ENCODE results near the gene NEMP2. TPM values are rescaled to one million over a fixed set of nuclear protein-coding genes. Genes with fewer than 3 reads are reported as not detected.

NEMP2 gene, protein sequence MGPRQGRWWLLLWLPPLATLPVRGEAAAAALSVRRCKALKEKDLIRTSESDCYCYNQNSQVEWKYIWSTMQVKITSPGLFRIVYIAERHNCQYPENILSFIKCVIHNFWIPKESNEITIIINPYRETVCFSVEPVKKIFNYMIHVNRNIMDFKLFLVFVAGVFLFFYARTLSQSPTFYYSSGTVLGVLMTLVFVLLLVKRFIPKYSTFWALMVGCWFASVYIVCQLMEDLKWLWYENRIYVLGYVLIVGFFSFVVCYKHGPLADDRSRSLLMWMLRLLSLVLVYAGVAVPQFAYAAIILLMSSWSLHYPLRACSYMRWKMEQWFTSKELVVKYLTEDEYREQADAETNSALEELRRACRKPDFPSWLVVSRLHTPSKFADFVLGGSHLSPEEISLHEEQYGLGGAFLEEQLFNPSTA
- total RNA-seq (2014; rRNA removed; shearing (Covaris generic); ENCODE audit: low replicate concordance) = 7.0 and 9.2 TPM in 2 replicates

DNA sequence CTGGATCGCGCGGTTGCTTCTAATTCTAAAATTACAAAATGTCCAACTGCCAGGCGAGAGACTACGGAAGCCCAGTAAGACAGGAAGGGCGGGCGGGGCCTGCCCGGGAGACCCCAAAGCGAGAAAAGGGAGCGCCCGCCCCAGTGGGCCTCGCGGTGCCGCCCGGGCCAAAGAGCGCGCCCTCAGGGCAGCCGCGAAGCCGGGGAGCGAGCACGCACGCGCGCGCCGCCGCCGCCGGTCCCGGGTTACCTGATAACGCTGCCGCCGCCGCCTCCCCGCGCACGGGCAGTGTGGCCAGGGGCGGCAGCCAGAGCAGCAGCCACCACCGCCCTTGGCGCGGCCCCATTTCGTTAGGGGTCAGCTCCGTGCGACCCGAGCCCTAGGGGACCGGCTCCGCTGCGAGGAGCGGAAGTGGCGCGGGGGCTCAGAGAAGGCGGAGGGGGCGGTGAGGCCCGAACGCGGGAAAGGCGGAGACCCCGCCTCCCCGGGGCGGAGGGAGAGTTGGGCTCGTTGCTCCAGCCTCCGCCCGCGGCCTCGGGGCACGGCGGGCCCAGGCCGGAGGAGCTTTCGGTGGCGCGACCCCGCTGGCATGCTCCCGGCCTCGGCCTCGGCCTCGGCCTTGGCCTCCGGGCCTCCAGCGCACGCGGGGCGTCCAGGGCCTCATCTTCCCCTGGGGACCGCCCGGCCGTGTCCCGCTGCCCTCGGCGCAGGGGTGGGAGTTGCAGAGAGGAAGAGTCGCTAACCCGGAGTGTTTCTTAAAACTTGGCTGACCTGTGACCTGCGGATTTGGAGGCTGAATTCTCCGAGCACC lies at the start of gene NEMP2:
Gene NEMP2, minus strand, starts transcription at position 413 of the 811 bp plus-strand sequence. Its CDS starts 67 bp downstream, at position 346.
- Histone ChIP-seq H3K27me3 (no peaks in the 10 kb centered on the region), H3K9me3 (peaks cover 17% of the 10 kb centered on the region), H3K4me3 (peak within 1 kb of the TSS; percentile 80), H3K36me3 (peaks cover 6% of the 10 kb centered on the region)
- DNase-seq = peak; percentile 89

DNA sequence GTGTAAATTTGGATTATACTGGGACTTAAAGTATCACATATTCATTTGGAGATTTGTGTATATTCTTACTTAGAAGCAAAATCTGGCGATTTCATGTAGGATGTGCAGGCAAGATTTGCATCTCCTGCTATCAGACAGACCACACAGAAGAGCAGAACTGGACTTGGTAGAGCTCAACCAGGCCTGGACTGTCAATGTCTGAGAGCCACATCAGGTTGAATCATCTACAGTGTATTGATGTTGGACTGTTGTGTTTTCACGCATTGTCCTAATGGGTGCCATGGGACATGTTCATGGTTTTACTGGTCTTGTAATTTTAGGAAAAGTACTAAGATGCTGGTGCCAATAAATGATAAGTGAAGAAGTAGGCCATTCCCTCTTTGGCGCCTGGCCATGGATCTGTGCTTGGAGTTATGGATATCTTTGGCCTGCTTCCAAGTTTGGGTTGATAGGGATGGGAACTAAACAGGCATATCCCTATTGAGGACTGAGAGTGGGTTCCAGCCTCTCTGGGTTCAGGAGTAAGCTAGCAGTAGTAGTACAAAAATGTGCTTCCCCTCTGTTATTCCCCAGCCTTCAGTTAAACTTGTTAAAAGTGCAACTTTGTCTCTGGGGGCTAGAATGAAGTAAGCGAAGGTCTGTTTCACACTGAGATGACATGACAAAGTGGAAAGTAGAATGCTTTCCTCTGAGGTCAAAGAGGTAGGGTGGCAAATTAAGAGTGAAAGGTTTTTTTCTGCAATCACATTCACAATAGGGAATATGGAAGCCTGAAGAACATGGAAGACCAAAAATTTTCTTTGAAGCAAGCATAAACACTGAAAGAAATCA lies 49.2 kb upstream of the NEMP2 start:
- Histone ChIP-seq H3K4me3 (no peak overlapping the region), H3K27me3 (no peaks in the 10 kb centered on the region), H3K36me3 (no peaks in the 10 kb centered on the region), H3K9me3 (no peaks in the 10 kb centered on the region)
- DNase-seq = no peak

DNA sequence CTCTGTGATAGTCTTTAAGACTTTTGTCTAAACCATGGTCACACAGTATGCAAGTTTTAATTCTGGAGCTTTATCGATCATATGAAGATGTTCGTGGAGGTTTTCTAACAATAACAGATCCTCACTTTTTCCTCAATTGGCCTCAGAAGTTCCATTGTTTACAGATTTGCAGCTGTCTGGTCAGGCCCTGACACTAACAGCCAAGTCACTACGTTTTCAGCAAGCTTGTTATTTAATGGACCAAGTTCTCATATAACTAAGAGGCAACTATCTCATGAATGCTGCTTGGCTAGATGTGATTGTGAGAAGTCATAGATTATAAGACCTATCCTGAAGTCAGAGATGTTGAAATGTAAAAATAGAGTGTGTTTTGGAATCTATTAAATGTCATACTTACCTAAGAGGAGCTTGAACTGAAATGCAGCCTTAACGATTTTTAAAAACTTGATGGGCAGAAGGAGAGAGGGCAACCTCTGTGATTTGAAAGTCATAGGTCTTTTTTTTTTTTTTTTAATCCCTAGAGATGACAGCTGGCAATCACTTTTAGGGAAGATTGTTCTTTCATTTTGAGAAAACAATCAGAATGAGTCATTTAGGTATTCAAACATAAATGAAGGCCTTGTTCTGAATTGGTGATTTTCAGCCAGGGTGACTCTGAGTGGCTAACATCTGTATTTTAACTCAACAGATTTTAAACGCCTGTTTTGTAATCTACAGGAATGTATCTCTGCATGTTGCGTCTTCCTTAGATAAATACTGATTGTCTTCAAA lies 48.4 kb upstream of the NEMP2 start:
- no peaks in the 10 kb centered on the region for H3K27me3 ChIP-seq
- DNase-seq = no peak
- no peak overlapping the region for H3K4me3 ChIP-seq
- H3K36me3 ChIP-seq = no peaks in the 10 kb centered on the region
- no peaks in the 10 kb centered on the region for H3K9me3 ChIP-seq

DNA sequence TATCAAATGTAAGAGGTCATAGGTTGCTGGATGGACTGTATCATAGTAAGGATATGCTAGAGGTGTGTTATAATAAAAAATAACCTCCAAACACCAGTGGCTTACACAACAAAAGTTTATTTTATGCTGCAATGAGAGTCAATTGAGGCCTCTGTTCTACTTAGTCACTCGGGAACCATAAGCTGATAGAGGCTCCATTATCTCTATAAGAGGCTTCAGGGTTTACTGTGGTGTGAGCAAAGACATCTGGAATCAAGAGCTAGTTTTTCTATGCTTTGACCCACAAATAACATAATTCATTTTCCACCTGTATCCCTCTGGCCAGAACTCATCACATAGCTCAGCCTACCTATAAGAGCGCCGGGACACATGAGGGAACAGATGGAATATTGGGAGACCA lies 47.5 kb upstream of the NEMP2 start:
- no peak overlapping the region for H3K4me3 ChIP-seq

DNA sequence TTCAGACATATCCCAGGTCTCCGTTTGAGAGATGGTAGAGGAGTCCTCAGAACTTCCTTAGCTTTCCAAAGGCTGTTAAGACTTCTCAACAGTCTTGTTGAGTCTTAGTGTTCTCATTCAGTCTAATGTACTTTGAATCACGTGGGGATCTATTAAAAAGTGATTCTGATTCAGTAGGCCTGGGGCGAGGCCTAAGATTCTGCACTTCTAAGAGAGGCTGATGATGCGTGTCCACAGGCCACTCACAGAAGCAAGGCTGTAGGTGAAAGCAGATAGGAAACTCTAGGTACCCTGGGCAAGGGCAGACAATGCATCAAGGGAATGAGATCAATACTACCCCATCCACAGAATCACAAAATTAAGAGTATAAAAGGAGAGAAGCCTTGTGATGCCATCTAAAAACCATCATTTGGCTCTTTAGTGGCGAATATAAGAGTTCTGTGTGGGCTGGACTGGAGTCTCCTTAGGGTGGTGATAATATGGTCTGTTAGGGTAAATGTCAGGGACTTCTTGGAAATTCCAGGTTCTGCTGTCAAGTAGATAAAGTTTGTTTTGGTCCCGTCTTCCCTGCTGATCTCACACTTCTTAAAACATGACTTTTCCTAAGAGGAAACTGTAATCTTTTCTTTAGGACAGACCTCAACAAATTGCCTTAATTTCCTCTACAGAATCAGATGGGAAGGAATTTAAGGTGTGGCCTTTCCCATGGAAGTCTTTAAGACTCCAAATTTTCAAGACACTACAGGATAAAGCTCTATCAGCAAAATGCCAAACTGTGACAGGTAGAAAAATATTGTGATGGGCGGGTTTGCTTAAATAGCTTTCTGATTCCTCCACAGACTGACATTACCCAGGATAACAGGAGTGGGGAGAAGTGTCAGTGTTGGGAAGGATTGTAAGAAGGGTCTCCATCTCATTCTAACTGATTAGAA lies 45.7 kb upstream of the NEMP2 start:
- Histone ChIP-seq H3K36me3 (no peaks in the 10 kb centered on the region), H3K27me3 (no peaks in the 10 kb centered on the region), H3K4me3 (no peak overlapping the region), H3K9me3 (no peaks in the 10 kb centered on the region)
- DNase-seq = no peak

More for the DNA sequence above, 47.5 kb upstream of the NEMP2 start:
- H3K9me3 ChIP-seq = no peaks in the 10 kb centered on the region
- H3K27me3 ChIP-seq = no peaks in the 10 kb centered on the region
- no peak for DNase-seq
- no peaks in the 10 kb centered on the region for H3K36me3 ChIP-seq

DNA sequence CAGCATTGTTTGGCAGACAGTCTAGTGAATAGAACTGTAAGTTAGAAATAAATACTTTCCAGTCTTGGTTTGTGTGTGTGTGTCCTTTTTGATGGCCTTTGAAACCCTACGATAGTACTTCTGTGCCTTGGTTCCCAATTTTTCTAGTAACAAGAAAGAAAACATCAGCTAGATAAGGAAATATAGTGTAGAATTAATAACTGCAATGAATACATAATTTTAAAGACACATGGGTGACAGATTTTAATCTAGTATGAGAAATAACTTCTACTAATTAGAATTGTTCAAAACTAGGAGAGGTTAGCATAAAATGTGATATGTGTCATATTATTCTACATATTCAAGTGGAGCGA lies 44.5 kb upstream of the NEMP2 start:
- H3K4me3 ChIP-seq = no peak overlapping the region
- H3K27me3 ChIP-seq = no peaks in the 10 kb centered on the region
- H3K9me3 ChIP-seq = no peaks in the 10 kb centered on the region
- H3K36me3 ChIP-seq = no peaks in the 10 kb centered on the region
- no peak for DNase-seq

DNA sequence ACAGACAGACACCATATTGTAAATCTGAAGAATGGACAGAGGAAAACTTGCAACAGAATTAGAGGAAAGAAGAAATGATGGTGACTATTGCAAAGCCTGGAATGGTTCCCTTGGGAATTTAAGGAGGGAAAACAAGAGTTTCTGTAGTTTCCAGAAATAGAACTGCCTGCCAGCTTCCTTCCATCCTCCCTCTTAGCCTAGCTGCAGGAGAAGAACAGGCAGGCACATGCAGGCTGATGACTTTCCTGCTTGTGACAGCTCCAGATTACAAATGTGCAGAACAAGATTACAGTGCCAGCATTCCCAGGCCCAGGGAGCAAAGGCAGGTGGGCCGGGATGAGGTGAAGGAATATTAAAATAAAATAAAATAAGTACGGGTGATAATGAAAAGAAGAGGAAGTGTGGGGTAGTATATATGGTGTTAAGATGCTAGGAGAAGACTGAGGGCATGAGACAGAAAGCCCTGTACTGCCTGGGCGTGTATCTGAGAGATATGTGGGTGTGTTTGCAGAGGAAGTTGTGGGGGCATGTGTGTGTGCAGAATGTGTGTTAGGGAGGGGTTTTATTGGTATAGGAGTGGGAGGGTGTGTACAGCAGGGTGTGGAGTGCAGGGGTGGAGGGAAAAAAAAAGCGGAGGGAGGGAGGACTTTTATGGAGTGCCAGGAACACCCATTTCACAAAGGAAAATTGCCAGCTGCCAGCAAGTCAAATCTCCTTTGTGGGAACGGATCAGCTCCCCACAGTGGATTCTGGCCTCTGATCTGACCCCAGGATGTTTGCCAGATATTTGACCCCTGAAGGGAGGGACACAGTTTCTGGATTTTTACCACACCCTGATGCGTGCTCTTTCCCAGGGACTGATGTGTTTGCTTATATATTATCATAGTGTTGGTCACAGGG lies 43.9 kb upstream of the NEMP2 start:
- no peak overlapping the region for H3K4me3 ChIP-seq
- peak; percentile 77 for DNase-seq

DNA sequence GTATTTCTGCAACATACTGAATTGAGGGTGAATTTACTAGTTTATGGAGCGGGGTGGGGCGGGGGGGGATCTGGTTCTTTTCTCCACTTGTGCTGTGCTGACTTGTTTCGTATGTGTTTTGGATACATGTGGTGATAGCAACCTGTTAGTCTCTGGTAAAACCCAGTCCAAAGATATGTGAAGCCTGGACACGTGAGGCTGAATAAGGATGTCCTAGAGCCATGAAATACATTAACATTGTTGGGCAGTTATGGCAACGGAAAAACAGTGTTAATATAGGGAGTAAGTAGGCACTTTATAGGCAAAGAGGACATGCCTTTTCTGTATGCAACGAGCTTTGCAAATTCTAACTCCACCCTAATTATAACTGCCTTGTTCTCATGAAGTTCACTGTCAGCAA lies 42.1 kb upstream of the NEMP2 start:
- Histone ChIP-seq H3K9me3 (no peaks in the 10 kb centered on the region), H3K4me3 (no peak overlapping the region), H3K36me3 (no peaks in the 10 kb centered on the region), H3K27me3 (no peaks in the 10 kb centered on the region)
- no peak for DNase-seq

More for the DNA sequence above, 43.9 kb upstream of the NEMP2 start:
- H3K36me3 ChIP-seq = no peaks in the 10 kb centered on the region
- no peaks in the 10 kb centered on the region for H3K27me3 ChIP-seq
- H3K9me3 ChIP-seq = no peaks in the 10 kb centered on the region

DNA sequence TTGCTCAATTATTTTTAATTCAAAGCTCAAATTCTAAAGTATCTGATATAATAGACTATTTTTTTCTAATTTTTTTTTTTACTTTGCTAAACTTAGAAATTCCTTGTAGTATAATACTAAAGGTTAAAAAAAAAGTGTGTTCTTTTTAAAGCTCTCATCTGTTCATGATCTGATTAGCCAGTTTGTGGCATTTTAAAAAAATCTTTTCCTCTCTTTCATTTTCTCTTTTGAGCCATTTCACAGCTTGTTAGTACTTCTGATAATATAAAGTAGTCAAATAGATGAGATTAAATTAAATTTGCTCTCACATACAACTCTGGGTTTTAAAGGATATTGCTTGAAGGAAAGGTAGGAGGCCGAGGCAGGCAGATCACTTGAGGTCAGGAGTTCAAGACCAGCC lies 40.7 kb upstream of the NEMP2 start:
- no peak for DNase-seq
- Histone ChIP-seq H3K27me3 (no peaks in the 10 kb centered on the region), H3K9me3 (no peaks in the 10 kb centered on the region), H3K36me3 (no peaks in the 10 kb centered on the region), H3K4me3 (no peak overlapping the region)

DNA sequence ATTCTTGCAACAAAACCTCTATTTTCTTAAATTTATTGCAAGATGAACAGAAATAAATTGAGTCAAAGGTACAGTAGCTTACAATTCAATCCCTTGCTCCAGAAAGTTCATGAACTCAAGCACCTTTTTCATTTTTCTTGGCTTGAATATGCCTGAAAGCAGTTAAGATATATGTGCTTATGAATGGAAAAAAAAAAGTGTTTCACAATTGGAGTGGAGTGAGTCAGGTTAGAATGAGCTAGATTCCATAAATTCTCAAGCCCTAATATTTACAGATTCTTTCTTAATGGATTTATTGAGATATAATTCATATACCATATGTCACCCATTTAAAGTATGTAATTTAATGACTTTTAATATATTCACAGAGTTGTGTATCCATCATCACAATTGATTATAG lies 39.6 kb upstream of the NEMP2 start:
- Histone ChIP-seq H3K9me3 (no peaks in the 10 kb centered on the region), H3K4me3 (no peak overlapping the region), H3K27me3 (no peaks in the 10 kb centered on the region), H3K36me3 (no peaks in the 10 kb centered on the region)
- DNase-seq = no peak

DNA sequence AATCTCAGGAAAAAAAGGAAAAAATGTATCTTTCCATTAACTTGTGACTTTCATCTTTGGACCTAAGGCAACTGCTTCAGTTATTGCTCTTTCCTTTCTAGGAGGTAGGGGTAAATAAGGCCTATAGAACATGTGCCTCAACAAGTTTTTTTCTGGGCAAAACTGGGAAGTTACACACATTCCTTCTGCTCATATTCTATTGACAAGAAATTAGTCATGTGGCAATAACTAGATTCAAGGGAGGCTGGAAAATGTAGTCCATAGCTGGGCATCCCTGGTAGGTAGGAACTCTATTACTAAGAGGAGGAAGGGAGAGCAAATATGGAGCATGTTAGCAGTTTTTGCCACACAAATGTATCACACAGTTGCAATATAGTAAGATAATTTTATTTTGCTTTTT lies 37.7 kb upstream of the NEMP2 start:
- no peak for DNase-seq
- no peaks in the 10 kb centered on the region for H3K27me3 ChIP-seq

DNA sequence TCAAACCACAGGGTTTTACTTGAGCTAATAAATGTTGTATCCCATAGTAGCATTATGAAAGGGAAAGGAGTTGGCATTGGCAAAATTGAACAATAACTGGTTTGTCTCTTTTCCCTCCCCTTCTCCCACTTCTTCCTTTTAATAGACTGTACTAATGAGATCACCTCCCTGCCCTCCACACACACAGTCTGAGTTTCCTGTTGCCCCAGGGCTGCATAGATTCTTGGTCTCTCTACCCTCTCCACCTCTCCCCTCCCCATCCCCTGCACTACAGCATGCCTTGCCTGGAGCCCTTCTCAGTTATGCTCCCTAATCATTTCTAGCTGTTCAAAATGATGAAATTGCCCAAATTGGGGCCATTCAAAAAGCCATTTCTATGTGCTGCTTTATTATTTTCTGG lies 37.2 kb upstream of the NEMP2 start:
- H3K9me3 ChIP-seq = peaks cover 8% of the 10 kb centered on the region
- no peaks in the 10 kb centered on the region for H3K27me3 ChIP-seq
- DNase-seq = no peak
- H3K4me3 ChIP-seq = no peak overlapping the region
- no peaks in the 10 kb centered on the region for H3K36me3 ChIP-seq

More for the DNA sequence above, 37.7 kb upstream of the NEMP2 start:
- Histone ChIP-seq H3K36me3 (no peaks in the 10 kb centered on the region), H3K4me3 (no peak overlapping the region), H3K9me3 (peaks cover 6% of the 10 kb centered on the region)

DNA sequence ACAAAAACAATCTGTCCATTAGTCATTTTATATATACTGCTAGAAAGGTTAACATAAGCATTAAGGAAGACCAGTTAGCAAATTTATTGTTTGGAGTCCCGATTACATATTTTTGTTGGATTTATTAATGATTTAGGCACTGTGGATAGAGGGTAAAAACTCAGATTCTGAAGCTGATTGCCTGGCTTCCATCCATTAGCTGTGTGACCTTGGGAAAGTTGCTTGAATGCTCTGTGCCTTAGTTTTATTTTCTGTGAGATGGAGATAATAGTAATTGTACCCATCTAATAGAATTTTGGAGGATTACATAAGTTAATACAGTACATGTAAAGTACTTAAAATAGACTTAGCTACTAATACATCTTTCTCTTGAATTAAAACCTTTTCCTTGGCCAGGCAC lies 36.3 kb upstream of the NEMP2 start:
- no peaks in the 10 kb centered on the region for H3K27me3 ChIP-seq
- H3K9me3 ChIP-seq = peaks cover 9% of the 10 kb centered on the region
- H3K4me3 ChIP-seq = no peak overlapping the region
- DNase-seq = no peak
- H3K36me3 ChIP-seq = no peaks in the 10 kb centered on the region

DNA sequence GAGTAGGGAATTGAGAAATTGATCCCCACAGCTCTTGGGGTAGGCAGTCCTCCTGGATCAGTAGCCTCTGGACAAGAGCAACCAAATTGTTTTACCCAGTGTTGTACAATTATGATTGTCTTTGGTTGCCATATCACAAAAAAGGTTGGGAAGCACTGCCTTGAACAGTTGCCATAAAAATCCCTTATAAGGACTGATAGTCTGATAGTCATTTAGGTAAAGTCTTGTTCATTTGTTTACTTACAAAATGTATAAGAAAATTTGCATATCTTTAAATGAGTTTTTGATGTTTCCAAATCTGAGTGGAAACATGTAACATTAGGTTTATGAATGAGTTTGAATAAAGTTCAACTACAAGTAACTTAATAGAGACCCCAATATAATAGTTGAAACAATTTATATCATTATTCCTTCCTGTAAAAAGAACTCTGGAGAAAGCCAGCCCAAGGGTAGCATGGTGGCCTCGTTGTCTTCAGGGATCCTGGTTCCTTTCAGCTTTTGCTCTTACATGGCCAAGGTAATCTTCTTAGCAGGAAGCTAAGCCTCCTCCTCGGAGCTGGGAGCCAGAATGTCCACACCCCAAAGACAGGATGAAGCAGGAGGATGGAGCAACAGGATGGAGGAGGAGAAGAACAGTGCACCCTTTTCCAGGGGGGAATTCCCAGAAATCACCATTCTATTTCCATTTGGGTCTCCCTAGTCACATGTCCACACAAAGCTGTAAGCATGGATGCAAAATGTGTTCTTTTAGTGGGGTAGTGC lies 35.7 kb upstream of the NEMP2 start:
- Histone ChIP-seq H3K9me3 (peaks cover 9% of the 10 kb centered on the region), H3K27me3 (no peaks in the 10 kb centered on the region), H3K36me3 (no peaks in the 10 kb centered on the region), H3K4me3 (no peak overlapping the region)
- DNase-seq = no peak
